BJ (cell line): ENCODE measurements around the gene TRAPPC1. TPM values are rescaled to one million over a fixed set of nuclear protein-coding genes. Genes with fewer than 3 reads are reported as not detected.
A peak's percentile ranks its signal among the peaks of the same experiment; 100 is the strongest.

Experiments used
- CTCF ChIA-PET: fragments of 350-600 bp; formaldehyde crosslinking; extraction: SDS; loops from one replicate; lab custom pipeline; 2021; ENCODE audit warnings: antibody characterized with exemption, inconsistent platforms; lab: Yijun Ruan, JAX
- POLR2A ChIA-PET: fragments of 300-600 bp; sonication (Branson Sonifier 250); formaldehyde crosslinking; extraction: SDS; loops from one replicate; lab custom pipeline; 2021; ENCODE audit warnings: antibody characterized with exemption; lab: Charles Lee
- DNase-seq: peaks from one replicate; pipeline ENCODE4 v3.0.0-alpha.2; 2011; ENCODE audit warnings: low read depth
- H3K27me3 ChIP-seq: 2 replicates; pipeline ENCODE4 v1.6.0; 2011; ENCODE audit warnings: low read length; ENCODE audit not compliant: control insufficient read depth, insufficient read depth
- H3K36me3 ChIP-seq: 2 replicates; pipeline ENCODE4 v1.5.1; 2011; ENCODE audit warnings: low read length; ENCODE audit not compliant: control insufficient read depth, insufficient read depth
- H3K4me3 ChIP-seq: 2 replicates; pipeline ENCODE4 v1.5.1; 2011; ENCODE audit warnings: low read depth, mild to moderate bottlenecking, control low read depth, low read length
- polyA plus RNA-seq: library from polyadenylated mRNA; depleted of rRNA; stranded (reverse); fragments of >200 nt; gene quantifications from 2 replicates; pipeline ENCODE4 v1.2.3, GENCODE V29; 2011
- TF ChIP-seq, protein P1 (sequence below): IDR thresholded peaks from 2 replicates; pipeline ENCODE4 v1.5.1; 2011; ENCODE audit warnings: low read depth, mild to moderate bottlenecking, control low read depth, inconsistent platforms, low read length, moderate library complexity; ENCODE audit not compliant: insufficient read depth

The TRAPPC1 gene
- polyA plus RNA-seq, 1 experiment, result 264 TPM

DNA sequence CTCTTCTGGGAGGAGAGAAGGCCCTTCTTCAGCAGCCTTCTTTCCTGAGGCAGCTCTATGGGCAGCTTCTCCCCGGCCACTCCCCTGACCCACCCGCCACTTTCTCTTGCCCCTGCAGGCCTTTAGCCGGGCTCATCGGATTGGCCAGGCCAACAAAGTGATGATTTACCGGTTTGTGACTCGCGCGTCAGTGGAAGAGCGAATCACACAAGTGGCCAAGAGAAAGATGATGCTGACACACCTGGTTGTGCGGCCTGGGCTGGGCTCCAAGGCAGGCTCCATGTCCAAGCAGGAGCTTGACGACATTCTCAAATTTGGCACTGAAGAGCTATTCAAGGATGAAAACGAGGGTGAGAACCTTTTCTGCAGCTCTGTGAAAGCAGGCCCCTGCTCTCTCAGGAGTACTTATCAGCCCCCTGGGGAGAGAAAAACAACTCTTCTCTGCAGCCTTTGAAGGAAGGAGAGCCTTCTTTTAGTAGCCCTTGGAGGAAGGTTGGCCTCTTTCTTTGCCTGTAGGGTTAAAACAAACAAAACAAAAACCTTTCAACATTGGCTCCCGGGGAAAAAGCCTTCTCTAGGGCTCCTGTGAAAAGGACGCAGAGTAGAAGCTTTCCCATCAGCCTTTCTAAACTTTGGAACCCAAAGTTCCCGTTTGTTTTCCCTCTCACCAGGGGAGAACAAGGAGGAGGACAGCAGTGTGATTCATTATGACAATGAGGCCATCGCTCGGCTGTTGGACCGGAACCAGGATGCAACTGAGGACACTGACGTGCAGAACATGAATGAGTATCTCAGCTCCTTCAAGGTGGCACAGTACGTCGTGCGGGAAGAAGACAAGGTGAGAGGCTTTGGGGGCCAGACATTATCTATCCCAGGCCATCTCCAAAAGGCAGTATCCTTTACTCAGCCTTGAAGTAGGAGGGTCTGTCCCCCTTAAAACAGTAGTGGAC lies 28.3 kb downstream of the TRAPPC1 start:
- ChIA-PET CTCF (interaction anchor here (0.9 to 7.5 kb wide), 3 partner anchors 12 to 85 kb away, joined by 3 to 35 read pairs (median 3); partner anchors contain the start of gene RNF227), POLR2A (no interaction called here)
- DNase-seq, result no peak
- no peak overlapping the region for H3K4me3 ChIP-seq
- peaks cover 63% of the 10 kb centered on the region for H3K36me3 ChIP-seq
- no peaks in the 10 kb centered on the region for H3K27me3 ChIP-seq
- TF ChIP-seq, protein P1, sequence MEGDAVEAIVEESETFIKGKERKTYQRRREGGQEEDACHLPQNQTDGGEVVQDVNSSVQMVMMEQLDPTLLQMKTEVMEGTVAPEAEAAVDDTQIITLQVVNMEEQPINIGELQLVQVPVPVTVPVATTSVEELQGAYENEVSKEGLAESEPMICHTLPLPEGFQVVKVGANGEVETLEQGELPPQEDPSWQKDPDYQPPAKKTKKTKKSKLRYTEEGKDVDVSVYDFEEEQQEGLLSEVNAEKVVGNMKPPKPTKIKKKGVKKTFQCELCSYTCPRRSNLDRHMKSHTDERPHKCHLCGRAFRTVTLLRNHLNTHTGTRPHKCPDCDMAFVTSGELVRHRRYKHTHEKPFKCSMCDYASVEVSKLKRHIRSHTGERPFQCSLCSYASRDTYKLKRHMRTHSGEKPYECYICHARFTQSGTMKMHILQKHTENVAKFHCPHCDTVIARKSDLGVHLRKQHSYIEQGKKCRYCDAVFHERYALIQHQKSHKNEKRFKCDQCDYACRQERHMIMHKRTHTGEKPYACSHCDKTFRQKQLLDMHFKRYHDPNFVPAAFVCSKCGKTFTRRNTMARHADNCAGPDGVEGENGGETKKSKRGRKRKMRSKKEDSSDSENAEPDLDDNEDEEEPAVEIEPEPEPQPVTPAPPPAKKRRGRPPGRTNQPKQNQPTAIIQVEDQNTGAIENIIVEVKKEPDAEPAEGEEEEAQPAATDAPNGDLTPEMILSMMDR, result no peak

DNA sequence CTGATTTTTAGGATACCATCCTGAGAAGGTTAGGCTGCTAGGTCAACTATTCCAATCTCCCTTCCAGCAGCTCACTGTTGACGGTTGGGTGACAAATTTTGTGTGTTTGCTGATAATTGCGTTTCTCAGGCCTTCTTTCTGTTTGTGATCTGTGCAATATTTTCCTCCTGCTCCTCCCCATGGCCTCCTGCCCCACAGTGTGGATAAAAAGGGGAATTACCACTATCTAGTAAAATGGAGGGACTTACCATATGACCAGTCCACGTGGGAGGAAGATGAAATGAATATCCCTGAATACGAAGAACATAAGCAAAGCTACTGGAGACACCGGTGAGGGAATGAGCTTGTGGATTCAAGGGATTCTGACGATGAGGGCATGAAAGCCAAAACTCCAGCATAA lies 34.0 kb downstream of the TRAPPC1 start:
- Histone ChIP-seq H3K4me3 (no peak overlapping the region), H3K36me3 (peaks cover 62% of the 10 kb centered on the region), H3K27me3 (no peaks in the 10 kb centered on the region)
- ChIA-PET POLR2A (no interaction called here), CTCF (interaction anchor here (0.6 to 7.5 kb wide), 19 partner anchors 9 to 167 kb away, joined by 3 to 60 read pairs (median 4); partner anchors contain the start of genes CNTROB, CYB5D1, NAA38 and TRAPPC1)
- TF ChIP-seq, protein P1, result peak; percentile 63
- no peak for DNase-seq

DNA sequence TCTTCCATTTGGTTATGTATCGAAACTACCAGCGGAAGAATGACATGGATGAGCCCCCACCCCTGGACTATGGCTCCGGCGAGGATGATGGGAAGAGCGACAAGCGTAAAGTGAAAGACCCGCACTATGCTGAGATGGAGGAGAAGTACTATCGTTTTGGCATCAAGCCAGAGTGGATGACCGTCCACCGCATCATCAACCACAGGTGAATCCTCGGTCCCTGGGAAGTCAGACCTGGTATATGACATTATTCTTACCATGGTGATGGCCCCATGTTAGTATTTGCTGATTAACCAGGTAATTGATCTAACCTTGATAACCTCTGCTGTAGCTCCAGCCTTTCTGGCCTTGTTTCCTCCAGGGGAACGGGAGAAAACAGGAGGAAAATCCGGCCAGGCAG lies 34.7 kb downstream of the TRAPPC1 start:
- ChIA-PET CTCF (interaction anchor here (0.8 to 7.5 kb wide), 11 partner anchors 11 to 92 kb away, joined by 3 to 60 read pairs (median 4); partner anchors contain the start of genes CNTROB, CYB5D1, NAA38 and TRAPPC1), POLR2A (no interaction called here)
- TF ChIP-seq, protein P1, result no peak
- Histone ChIP-seq H3K27me3 (no peaks in the 10 kb centered on the region), H3K4me3 (no peak overlapping the region), H3K36me3 (peaks cover 59% of the 10 kb centered on the region)
- no peak for DNase-seq

DNA sequence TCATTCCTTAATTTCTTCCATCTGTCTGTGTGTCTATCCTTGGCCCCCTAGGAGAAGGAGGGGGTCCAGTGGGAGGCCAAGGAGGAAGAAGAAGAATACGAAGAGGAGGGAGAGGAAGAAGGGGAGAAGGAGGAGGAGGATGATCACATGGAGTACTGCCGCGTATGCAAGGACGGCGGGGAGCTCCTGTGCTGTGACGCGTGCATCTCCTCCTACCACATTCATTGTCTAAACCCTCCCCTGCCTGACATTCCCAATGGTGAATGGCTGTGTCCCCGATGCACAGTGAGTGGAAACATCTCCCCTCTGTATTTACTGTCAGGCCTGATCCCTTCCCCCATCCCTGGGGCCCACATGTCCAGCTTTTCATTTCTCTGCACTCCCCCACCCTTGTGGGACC lies 36.9 kb downstream of the TRAPPC1 start:
- ChIA-PET POLR2A (no interaction called here), CTCF (no interaction called here)
- H3K4me3 ChIP-seq, result no peak overlapping the region
- DNase-seq, result no peak
- TF ChIP-seq, protein P1, result no peak
- H3K36me3 ChIP-seq, result peaks cover 58% of the 10 kb centered on the region
- no peaks in the 10 kb centered on the region for H3K27me3 ChIP-seq

GRCh38 chr17:7894226-7894625 lies 37.5 kb downstream of the TRAPPC1 start:
- H3K27me3 ChIP-seq, result no peaks in the 10 kb centered on the region
- TF ChIP-seq, protein P1, result no peak
- no peak overlapping the region for H3K4me3 ChIP-seq
- CTCF ChIA-PET, result no interaction called here
- H3K36me3 ChIP-seq, result peaks cover 54% of the 10 kb centered on the region
- no peak for DNase-seq
- POLR2A ChIA-PET, result no interaction called here
